Type B pancreatic cell (in vitro differentiated cells): ENCODE measurements around the gene MAPK10. TPM values are rescaled to one million over a fixed set of nuclear protein-coding genes. Genes with fewer than 3 reads are reported as not detected.

Experiments used
- DNase-seq: peaks from one replicate; pipeline ENCODE4 v3.0.0; 2021; ENCODE audit warnings: mixed read lengths; ENCODE audit not compliant: unreplicated experiment; ENCODE audit errors: extremely low spot score
- H3K27ac Mint-ChIP-seq: 2 replicates; pipeline ENCODE4 v1.8.0; 2021; ENCODE audit warnings: mild to moderate bottlenecking, mixed read lengths
- H3K27me3 Mint-ChIP-seq: 2 replicates; pipeline ENCODE4 v1.8.0; 2021; ENCODE audit warnings: mixed read lengths
- H3K36me3 Mint-ChIP-seq: 2 replicates; pipeline ENCODE4 v1.8.0; 2021; ENCODE audit warnings: mixed read lengths
- H3K4me1 Mint-ChIP-seq: one replicate; pipeline ENCODE4 v1.8.0; 2021; ENCODE audit warnings: mixed read lengths; ENCODE audit not compliant: unreplicated experiment
- H3K4me3 Mint-ChIP-seq: 2 replicates; pipeline ENCODE4 v1.8.0; 2021; ENCODE audit warnings: mild to moderate bottlenecking, mixed read lengths
- H3K9me3 Mint-ChIP-seq: 2 replicates; pipeline ENCODE4 v1.8.0; 2021; ENCODE audit warnings: mixed read lengths
- CTCF ChIP-seq: fragments of 200-600 bp; sonication (generic); conservative IDR thresholded peaks from 2 replicates; pipeline ENCODE4 v1.5.0; 2021; ENCODE audit warnings: antibody characterized with exemption, mild to moderate bottlenecking
- total RNA-seq: library from RNA; stranded (reverse); gene quantifications from 2 replicates; pipeline ENCODE4 v1.2.1, GENCODE V29; 2021; ENCODE audit warnings: low replicate concordance

The MAPK10 gene
- total RNA-seq, 1 donor from 2014 or later, result 19.1 TPM

- H3K36me3 Mint-ChIP-seq, result no peaks in the 10 kb centered on the region
- no peak for TF ChIP-seq CTCF
- no peak overlapping the region for H3K4me3 Mint-ChIP-seq
- no peaks in the 10 kb centered on the region for H3K4me1 Mint-ChIP-seq
- H3K9me3 Mint-ChIP-seq, result peaks cover 11% of the 10 kb centered on the region
- no peak for DNase-seq
- H3K27me3 Mint-ChIP-seq, result no peaks in the 10 kb centered on the region
- H3K27ac Mint-ChIP-seq, result no peak overlapping the region
Measured at GRCh38 chr4:86380181-86380724, 20.4 kb upstream of the MAPK10 start.

GRCh38 chr4:86376850-86377249 lies 17.0 kb upstream of the MAPK10 start:
- Mint-ChIP-seq H3K27ac (no peak overlapping the region), H3K27me3 (no peaks in the 10 kb centered on the region), H3K4me1 (no peaks in the 10 kb centered on the region), H3K9me3 (peaks cover 14% of the 10 kb centered on the region), H3K4me3 (no peak overlapping the region), H3K36me3 (no peaks in the 10 kb centered on the region)
- TF ChIP-seq CTCF, result no peak
- no peak for DNase-seq

DNA sequence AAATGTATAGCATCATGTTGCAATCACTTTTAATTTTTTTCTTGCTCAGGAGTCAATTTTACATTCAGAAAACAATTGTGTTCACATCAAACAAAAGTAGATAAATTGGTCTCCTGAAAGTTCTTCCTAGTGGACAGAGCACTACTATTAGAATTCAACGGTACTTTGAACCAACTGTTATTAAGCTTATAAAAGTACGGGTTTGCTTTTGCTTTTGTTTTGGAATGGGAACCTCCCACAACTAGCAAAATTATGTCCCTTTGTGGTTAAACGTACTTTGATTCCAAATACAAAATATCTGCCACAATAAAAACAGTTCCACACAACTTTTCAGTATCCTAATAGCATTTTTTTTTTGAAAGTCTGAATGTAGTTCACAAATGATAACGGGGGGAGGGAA lies 8.6 kb upstream of the MAPK10 start:
- Mint-ChIP-seq H3K9me3 (peaks cover 3% of the 10 kb centered on the region), H3K27ac (no peak overlapping the region), H3K27me3 (no peaks in the 10 kb centered on the region), H3K36me3 (no peaks in the 10 kb centered on the region), H3K4me1 (no peaks in the 10 kb centered on the region), H3K4me3 (no peak overlapping the region)
- no peak for DNase-seq
- TF ChIP-seq CTCF, result no peak

DNA sequence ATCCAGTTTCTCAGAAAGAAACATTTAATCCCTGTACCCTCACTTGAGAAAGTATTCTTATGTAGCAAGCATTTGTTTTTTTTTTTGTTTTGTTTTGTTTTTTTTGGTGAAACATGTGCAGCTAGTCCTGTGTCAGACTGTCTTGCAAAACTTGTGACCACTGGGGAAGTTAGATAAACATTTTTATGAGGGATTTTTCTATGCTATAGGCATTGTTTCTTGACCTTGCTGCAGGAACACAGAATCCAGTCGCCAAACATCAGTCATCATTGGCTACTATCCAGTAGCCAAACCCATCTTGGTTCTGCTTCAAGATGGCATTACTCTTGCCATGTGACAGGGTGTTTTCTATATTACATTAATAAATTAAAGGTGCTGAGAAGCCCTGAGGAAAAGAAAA lies 7.7 kb upstream of the MAPK10 start:
- TF ChIP-seq CTCF, result no peak
- Mint-ChIP-seq H3K27me3 (no peaks in the 10 kb centered on the region), H3K27ac (no peak overlapping the region), H3K36me3 (no peaks in the 10 kb centered on the region), H3K9me3 (peaks cover 2% of the 10 kb centered on the region), H3K4me3 (no peak overlapping the region), H3K4me1 (no peaks in the 10 kb centered on the region)
- no peak for DNase-seq

DNA sequence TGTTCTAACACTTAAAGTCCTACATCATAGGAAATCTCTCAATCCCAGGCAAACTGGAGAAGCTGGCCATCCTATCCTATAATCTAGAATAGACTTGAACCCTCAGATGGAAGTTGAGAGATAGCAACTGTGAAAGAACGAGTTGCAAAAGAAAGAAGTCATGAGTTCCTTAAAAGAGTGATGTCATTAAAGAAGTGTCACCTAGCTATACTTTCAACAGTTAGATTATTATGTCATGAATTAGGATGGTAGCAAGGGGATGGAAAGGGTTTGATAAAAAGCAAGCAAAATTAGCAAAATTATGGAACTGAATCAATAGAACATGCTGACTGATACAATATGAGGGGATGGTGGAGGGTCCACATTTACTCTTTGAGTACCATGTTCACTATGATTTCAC lies 7.1 kb upstream of the MAPK10 start:
- Mint-ChIP-seq H3K27ac (no peak overlapping the region), H3K9me3 (no peaks in the 10 kb centered on the region), H3K36me3 (no peaks in the 10 kb centered on the region), H3K4me1 (no peaks in the 10 kb centered on the region), H3K4me3 (no peak overlapping the region), H3K27me3 (no peaks in the 10 kb centered on the region)
- no peak for DNase-seq
- no peak for TF ChIP-seq CTCF

- no peaks in the 10 kb centered on the region for H3K9me3 Mint-ChIP-seq
- DNase-seq, result no peak
- TF ChIP-seq CTCF, result no peak
- H3K4me1 Mint-ChIP-seq, result peaks cover 32% of the 10 kb centered on the region
- no peaks in the 10 kb centered on the region for H3K36me3 Mint-ChIP-seq
- no peak overlapping the region for H3K4me3 Mint-ChIP-seq
- peaks cover 3% of the 10 kb centered on the region for H3K27me3 Mint-ChIP-seq
- no peak overlapping the region for H3K27ac Mint-ChIP-seq
Measured at GRCh38 chr4:86362510-86362909, 2.7 kb upstream of the MAPK10 start.
